ENCODE results near the gene EN2. TPM values are rescaled to one million over a fixed set of nuclear protein-coding genes. Genes with fewer than 3 reads are reported as not detected.

The EN2 gene
- total RNA-seq, 1 experiment from 2014 or later, result 1.5 TPM

- peaks cover 46% of the 10 kb centered on the region for H3K27me3 ChIP-seq (ENCODE audit: control insufficient read depth, insufficient read depth, low read length)
- in situ Hi-C loops (cut with HindIII; ENCODE audit: low pct_unique_long_range_greater_than_20kb, low sequenced_read_pairs) (no loop called here), intact Hi-C loops (cut with micrococcal nuclease; ENCODE audit: unreplicated experiment) (no loop called here)
- H3K36me3 ChIP-seq (ENCODE audit: control insufficient read depth, insufficient read depth, low read length), result no peaks in the 10 kb centered on the region
- DNase-seq (ENCODE audit: low read depth, low spot score) (no peak), ATAC-seq (no peak)
- no peaks in the 10 kb centered on the region for H3K4me1 ChIP-seq (ENCODE audit: control insufficient read depth, insufficient read depth, low read length)
- ChIA-PET POLR2A (no interaction called here), CTCF (no interaction called here)
- H3K27ac ChIP-seq (ENCODE audit: low read length), result no peak overlapping the region
- no peaks in the 10 kb centered on the region for H3K9me3 ChIP-seq (ENCODE audit: control insufficient read depth, insufficient read depth, low read depth, low read length)
- no peak overlapping the region for H3K4me3 ChIP-seq (ENCODE audit: low read depth in 2 of 2, low read length in 2 of 2)
- BruUV-seq (replicated peaks), result no TSS peak
- no peak for TF ChIP-seq CTCF (IDR thresholded peaks at IDR 0.05)
- no peak for TF ChIP-seq POLR2AphosphoS5 (IDR thresholded peaks at IDR 0.05; ENCODE audit: low read depth, low read length)
- no peak for TF ChIP-seq SIN3A (IDR thresholded peaks at IDR 0.05; ENCODE audit: borderline replicate concordance, insufficient read depth, low read depth, low read length)
- TF ChIP-seq REST (IDR thresholded peaks at IDR 0.05; ENCODE audit: insufficient read depth in 1 of 2, low read depth in 2 of 2, low read length in 1 of 2), result no peak
- no peak for TF ChIP-seq TCF7L2 (IDR thresholded peaks at IDR 0.05; ENCODE audit: low read depth, low read length)
Measured at GRCh38 chr7:155511702-155511996, 53.7 kb downstream of the EN2 start.

- no peak for DNase-seq (ENCODE audit: low read depth, low spot score)
- BruUV-seq (replicated peaks), result no TSS peak
- H3K27ac ChIP-seq (ENCODE audit: low read length), result no peak overlapping the region
- POLR2A ChIA-PET, result no interaction called here
- no peak for ATAC-seq
- intact Hi-C loops (cut with micrococcal nuclease; ENCODE audit: unreplicated experiment), result no loop called here
- in situ Hi-C loops (cut with HindIII; ENCODE audit: low pct_unique_long_range_greater_than_20kb, low sequenced_read_pairs), result no loop called here
- no peak overlapping the region for H3K4me3 ChIP-seq (ENCODE audit: low read depth in 2 of 2, low read length in 2 of 2)
- TF ChIP-seq POLR2AphosphoS5 (IDR thresholded peaks at IDR 0.05; ENCODE audit: low read depth, low read length) (no peak), CTCF (IDR thresholded peaks at IDR 0.05) (no peak), SIN3A (IDR thresholded peaks at IDR 0.05; ENCODE audit: borderline replicate concordance, insufficient read depth, low read depth, low read length) (no peak), REST (IDR thresholded peaks at IDR 0.05; ENCODE audit: insufficient read depth in 1 of 2, low read depth in 2 of 2, low read length in 1 of 2) (no peak), TCF7L2 (IDR thresholded peaks at IDR 0.05; ENCODE audit: low read depth, low read length) (no peak)
- no peaks in the 10 kb centered on the region for H3K9me3 ChIP-seq (ENCODE audit: control insufficient read depth, insufficient read depth, low read depth, low read length)
- H3K4me1 ChIP-seq (ENCODE audit: control insufficient read depth, insufficient read depth, low read length), result no peaks in the 10 kb centered on the region
- H3K36me3 ChIP-seq (ENCODE audit: control insufficient read depth, insufficient read depth, low read length), result no peaks in the 10 kb centered on the region
- H3K27me3 ChIP-seq (ENCODE audit: control insufficient read depth, insufficient read depth, low read length), result peaks cover 46% of the 10 kb centered on the region
- CTCF ChIA-PET, result no interaction called here
Measured at GRCh38 chr7:155512246-155512887, 54.4 kb downstream of the EN2 start.

Data from Panc1 (cell line).